Cardiac muscle cell (in vitro differentiated cells and primary cell): ENCODE measurements around the gene RALB. TPM values are rescaled to one million over a fixed set of nuclear protein-coding genes. Genes with fewer than 3 reads are reported as not detected.

ENCODE experiments used
- DNase-seq, 2 donors: peaks; one replicate each; pipeline versions ENCODE4 v3.0.0 to v3.0.0-alpha.2; 2010 to 2017; ENCODE audit warnings: low read depth in 1 of 2, low spot score in 1 of 2
- H3K27ac ChIP-seq: fragments of 200-600 bp; sonication (generic); 2 replicates; pipeline ENCODE4 v1.5.1; 2016
- H3K27me3 ChIP-seq: fragments of 200-600 bp; sonication (generic); 2 replicates; pipeline ENCODE4 v1.6.0; 2016; ENCODE audit warnings: control low read depth
- H3K36me3 ChIP-seq: fragments of 200-600 bp; sonication (generic); 2 replicates; pipeline ENCODE4 v1.5.1; 2016; ENCODE audit warnings: control low read depth
- H3K4me1 ChIP-seq: fragments of 200-600 bp; sonication (generic); 2 replicates; pipeline ENCODE4 v1.8.1; 2017; ENCODE audit warnings: low read depth, mild to moderate bottlenecking, mixed run types
- H3K4me3 ChIP-seq: fragments of 200-600 bp; sonication (generic); 2 replicates; pipeline ENCODE4 v1.5.1; 2016; ENCODE audit warnings: mild to moderate bottlenecking
- H3K9me3 ChIP-seq: fragments of 200-600 bp; sonication (generic); 2 replicates; pipeline ENCODE4 v1.5.1; 2017; ENCODE audit warnings: low read depth, mild to moderate bottlenecking, control low read depth
- polyA plus RNA-seq: library from polyadenylated mRNA; unstranded; fragments of >200 nt; fragmentation: Nextera tagmentation; extraction: Ambion mirVana; gene quantifications from 2 replicates; pipeline ENCODE4 v1.2.1, GENCODE V29; 2016
- total RNA-seq: library from RNA; depleted of rRNA; stranded (reverse); fragments of >200 nt; gene quantifications from 2 replicates; pipeline ENCODE4 v1.2.3, GENCODE V29; 2016
- TF ChIP-seq, protein P1 (sequence below): IDR thresholded peaks from 2 replicates; pipeline ENCODE4 v1.5.1; 2012; ENCODE audit warnings: low read depth, mild to moderate bottlenecking, low read length

Gene RALB
- total and polyA plus RNA-seq, 2 experiments from 2014 or later: 26.5 to 50.8 TPM

DNA sequence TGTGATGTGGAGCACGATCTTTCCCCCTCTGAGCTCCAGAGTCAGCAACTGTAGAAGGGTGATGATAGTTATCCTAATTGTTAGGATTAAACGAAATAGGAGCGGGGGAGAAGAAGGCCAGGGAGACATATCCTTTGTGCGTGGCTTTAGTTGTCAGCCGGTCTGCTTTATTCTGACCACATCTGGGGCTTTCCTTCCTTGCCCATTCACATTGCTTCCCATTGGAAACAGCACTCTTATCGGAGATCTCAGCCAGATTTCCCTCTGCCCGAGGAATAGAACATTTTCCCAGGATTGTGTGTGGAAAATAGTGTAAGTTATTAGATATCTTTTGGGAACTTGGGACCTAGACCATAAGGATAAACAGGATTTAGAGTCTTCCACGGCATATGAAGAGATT, 1.5 kb downstream of the RALB start:
- no peaks in the 10 kb centered on the region for H3K9me3 ChIP-seq
- H3K4me3 ChIP-seq: no peak overlapping the region
- H3K27ac ChIP-seq: no peak overlapping the region
- H3K27me3 ChIP-seq: peaks cover 26% of the 10 kb centered on the region
- H3K4me1 ChIP-seq: no peaks in the 10 kb centered on the region
- H3K36me3 ChIP-seq: no peaks in the 10 kb centered on the region
- DNase-seq: no peak
- TF ChIP-seq, protein P1, sequence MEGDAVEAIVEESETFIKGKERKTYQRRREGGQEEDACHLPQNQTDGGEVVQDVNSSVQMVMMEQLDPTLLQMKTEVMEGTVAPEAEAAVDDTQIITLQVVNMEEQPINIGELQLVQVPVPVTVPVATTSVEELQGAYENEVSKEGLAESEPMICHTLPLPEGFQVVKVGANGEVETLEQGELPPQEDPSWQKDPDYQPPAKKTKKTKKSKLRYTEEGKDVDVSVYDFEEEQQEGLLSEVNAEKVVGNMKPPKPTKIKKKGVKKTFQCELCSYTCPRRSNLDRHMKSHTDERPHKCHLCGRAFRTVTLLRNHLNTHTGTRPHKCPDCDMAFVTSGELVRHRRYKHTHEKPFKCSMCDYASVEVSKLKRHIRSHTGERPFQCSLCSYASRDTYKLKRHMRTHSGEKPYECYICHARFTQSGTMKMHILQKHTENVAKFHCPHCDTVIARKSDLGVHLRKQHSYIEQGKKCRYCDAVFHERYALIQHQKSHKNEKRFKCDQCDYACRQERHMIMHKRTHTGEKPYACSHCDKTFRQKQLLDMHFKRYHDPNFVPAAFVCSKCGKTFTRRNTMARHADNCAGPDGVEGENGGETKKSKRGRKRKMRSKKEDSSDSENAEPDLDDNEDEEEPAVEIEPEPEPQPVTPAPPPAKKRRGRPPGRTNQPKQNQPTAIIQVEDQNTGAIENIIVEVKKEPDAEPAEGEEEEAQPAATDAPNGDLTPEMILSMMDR: no peak

DNA sequence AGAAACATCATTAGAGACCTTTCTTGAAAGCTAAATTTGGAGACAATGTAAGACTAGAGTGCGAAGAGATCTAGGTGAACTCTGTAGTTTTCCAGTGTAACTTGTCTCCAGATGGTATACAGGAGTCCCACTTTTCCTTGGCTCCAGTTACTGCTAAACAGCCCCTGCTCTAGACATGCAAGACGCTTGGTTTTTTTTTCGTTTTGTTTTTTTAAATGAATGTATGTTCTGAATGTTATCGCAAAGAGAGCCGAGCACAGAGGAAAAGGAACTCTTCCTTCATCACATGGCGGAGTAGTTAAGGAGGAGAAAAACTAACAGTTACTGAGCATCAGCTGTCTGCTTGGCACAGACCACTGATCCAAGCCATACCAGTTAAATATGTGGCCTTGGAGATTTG, 2.4 kb downstream of the RALB start:
- Histone ChIP-seq H3K27ac (no peak overlapping the region), H3K4me3 (no peak overlapping the region), H3K9me3 (no peaks in the 10 kb centered on the region), H3K27me3 (peaks cover 17% of the 10 kb centered on the region), H3K36me3 (no peaks in the 10 kb centered on the region), H3K4me1 (no peaks in the 10 kb centered on the region)
- TF ChIP-seq, protein P1: no peak
- no peak for DNase-seq

DNA sequence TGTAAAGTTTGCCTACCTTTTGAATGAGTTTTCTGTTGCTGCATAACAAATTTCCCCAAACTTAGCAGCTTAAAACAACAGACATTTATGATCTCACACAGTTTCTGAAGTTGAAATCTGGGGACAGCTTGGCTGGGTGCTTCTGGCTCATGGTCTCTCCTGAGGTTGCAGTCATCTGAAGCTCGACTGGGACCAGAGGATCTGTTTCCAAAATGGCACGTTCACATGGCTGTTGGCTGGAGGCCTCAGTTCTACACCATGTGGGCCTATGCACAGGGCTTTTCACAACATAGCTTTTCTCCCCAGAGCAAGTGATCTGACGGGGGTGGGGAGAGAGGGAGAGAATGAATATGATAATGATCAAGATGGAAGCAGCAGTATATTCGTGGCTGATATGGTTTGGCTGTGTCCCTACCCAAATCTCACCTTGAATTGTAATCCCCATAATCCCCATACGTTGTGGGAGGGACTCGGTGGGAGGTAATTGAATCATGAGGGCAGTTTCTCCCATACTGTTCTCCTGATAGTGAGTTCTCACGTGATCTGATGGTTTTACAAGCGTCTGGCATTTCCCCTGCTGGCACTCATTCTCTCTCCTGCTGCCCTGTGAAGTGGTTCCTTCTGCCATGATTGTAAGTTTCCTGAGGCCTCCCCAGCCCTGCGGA, 3.5 kb downstream of the RALB start:
- H3K27ac ChIP-seq: no peak overlapping the region
- peaks cover 7% of the 10 kb centered on the region for H3K27me3 ChIP-seq
- no peaks in the 10 kb centered on the region for H3K9me3 ChIP-seq
- no peak overlapping the region for H3K4me3 ChIP-seq
- no peak for DNase-seq
- no peaks in the 10 kb centered on the region for H3K4me1 ChIP-seq
- no peaks in the 10 kb centered on the region for H3K36me3 ChIP-seq
- TF ChIP-seq, protein P1: no peak

DNA sequence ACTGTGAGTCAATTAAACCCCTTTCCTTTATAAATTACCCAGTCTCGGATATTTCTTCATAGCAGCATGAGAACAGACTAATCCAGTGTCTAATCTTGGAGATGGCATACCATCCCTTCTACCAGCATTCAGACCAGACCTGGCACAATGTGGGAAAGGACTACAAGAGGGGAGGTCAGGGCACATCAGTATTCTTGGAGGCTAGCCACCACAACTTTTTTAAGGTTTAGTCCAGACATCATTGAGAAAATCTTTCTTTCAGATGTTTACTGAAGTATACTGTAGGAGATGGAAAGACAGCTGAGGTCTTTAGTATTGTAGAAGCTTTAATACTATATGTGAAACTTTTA, 4.0 kb downstream of the RALB start:
- Histone ChIP-seq H3K27ac (no peak overlapping the region), H3K36me3 (no peaks in the 10 kb centered on the region), H3K4me1 (no peaks in the 10 kb centered on the region), H3K27me3 (peaks cover 2% of the 10 kb centered on the region), H3K9me3 (no peaks in the 10 kb centered on the region), H3K4me3 (no peak overlapping the region)
- TF ChIP-seq, protein P1: no peak
- no peak for DNase-seq

DNA sequence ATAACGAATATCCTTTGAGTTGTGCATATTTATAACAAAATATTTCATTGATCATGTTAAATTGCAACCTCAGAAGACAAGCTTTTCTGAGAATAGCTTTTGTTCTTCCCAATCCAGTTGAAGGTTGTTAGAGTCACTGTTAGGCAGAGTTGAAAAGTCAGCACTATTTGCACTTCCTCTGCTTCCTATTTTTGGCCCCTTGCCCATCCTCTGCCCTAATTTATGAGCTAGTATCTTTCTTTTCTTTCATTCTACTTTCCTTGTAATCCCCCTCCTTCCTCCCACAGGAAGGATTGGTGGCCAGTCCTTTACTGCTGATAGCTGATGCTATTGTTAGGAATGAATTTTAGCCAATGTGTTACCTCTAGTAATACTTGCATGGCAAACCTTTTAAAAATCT, 4.9 kb downstream of the RALB start:
- Histone ChIP-seq H3K9me3 (no peaks in the 10 kb centered on the region), H3K4me1 (no peaks in the 10 kb centered on the region), H3K36me3 (no peaks in the 10 kb centered on the region), H3K27ac (no peak overlapping the region), H3K4me3 (no peak overlapping the region), H3K27me3 (no peaks in the 10 kb centered on the region)
- DNase-seq: peak in 1 of 2 donors; percentile 38
- TF ChIP-seq, protein P1: no peak
